SK-N-SH (cell line): ENCODE results near the gene MEI4. TPM values are rescaled to one million over a fixed set of nuclear protein-coding genes. Genes with fewer than 3 reads are reported as not detected.

ENCODE experiments used
- CTCF ChIA-PET: fragments of 300-600, 350-600 bp; formaldehyde crosslinking; extraction: SDS; loops from one replicate; lab custom pipeline; 2021; lab: Yijun Ruan, JAX
- POLR2A ChIA-PET: fragments of 350-600 bp; sonication (Branson Sonifier 250); formaldehyde crosslinking; extraction: SDS; loops from one replicate; lab custom pipeline; 2020; ENCODE audit warnings: antibody characterized with exemption, inconsistent platforms; lab: Yijun Ruan, JAX
- DNase-seq: peaks from one replicate; pipeline ENCODE4 v3.0.0; 2012
- H2AFZ ChIP-seq: fragments of 200-600 bp; sonication (generic); 2 replicates; pipeline ENCODE4 v1.8.1; 2016; ENCODE audit warnings: antibody characterized with exemption, mild to moderate bottlenecking, low read depth
- H3F3A ChIP-seq: fragments of 200-600 bp; sonication (generic); replicated peaks from 2 replicates; pipeline ENCODE3; 2016; ENCODE audit warnings: antibody characterized with exemption, mild to moderate bottlenecking; ENCODE audit not compliant: insufficient read depth
- H3K27ac ChIP-seq, 2 experiments: fragments of 200-500 bp in 1 of 2; fragments of 200-600 bp in 1 of 2; sonication (Bioruptor generic) in 1 of 2; sonication (generic), shearing (Covaris generic) in 1 of 2; 2 replicates each; pipeline versions ENCODE4 v1.5.1 to v1.6.1; 2014 to 2016; ENCODE audit warnings: low read depth in 2 of 2, inconsistent platforms in 1 of 2, low read length in 1 of 2, mild to moderate bottlenecking in 1 of 2, mixed read lengths in 1 of 2
- H3K27me3 ChIP-seq: fragments of 200-600 bp; sonication (generic), shearing (Covaris generic); 2 replicates; pipeline ENCODE4 v1.6.1; 2016; ENCODE audit warnings: mixed run types; ENCODE audit not compliant: insufficient read depth
- H3K36me3 ChIP-seq, 2 experiments: fragments of 200-500 bp in 1 of 2; fragments of 200-600 bp in 1 of 2; sonication (Bioruptor generic) in 1 of 2; sonication (generic) in 1 of 2; replicated peaks in 1 of 2; 2 replicates each; pipeline versions ENCODE3 to v1.5.1; 2014 to 2016; ENCODE audit warnings: low read length in 1 of 2, mild to moderate bottlenecking in 1 of 2; ENCODE audit not compliant: insufficient read depth in 2 of 2, control insufficient read depth in 1 of 2
- H3K4me1 ChIP-seq, 2 experiments: fragments of 200-500 bp in 1 of 2; fragments of 200-600 bp in 1 of 2; sonication (Bioruptor generic) in 1 of 2; sonication (generic), shearing (Covaris generic) in 1 of 2; 2 replicates each; pipeline versions ENCODE4 v1.5.1 to v1.6.1; 2014 to 2016; ENCODE audit warnings: low read depth in 1 of 2, low read length in 1 of 2, mixed run types in 1 of 2; ENCODE audit not compliant: insufficient read depth in 2 of 2, control insufficient read depth in 1 of 2
- H3K4me2 ChIP-seq: fragments of 200-600 bp; sonication (generic), shearing (Covaris generic); 2 replicates; pipeline ENCODE4 v1.6.1; 2017; ENCODE audit warnings: mixed run types
- H3K4me3 ChIP-seq, 2 experiments: fragments of 200-500 bp in 1 of 2; fragments of 200-600 bp in 1 of 2; sonication (Bioruptor generic) in 1 of 2; sonication (generic), shearing (Covaris generic) in 1 of 2; 2 replicates each; pipeline versions ENCODE4 v1.5.1 to v1.8.1; 2014 to 2016; ENCODE audit warnings: low read depth in 2 of 2, inconsistent platforms in 1 of 2, low read length in 1 of 2, mild to moderate bottlenecking in 1 of 2, mixed read lengths in 1 of 2, moderate library complexity in 1 of 2
- H3K79me2 ChIP-seq: fragments of 200-600 bp; sonication (generic); 2 replicates; pipeline ENCODE4 v1.8.1; 2017; ENCODE audit warnings: mild to moderate bottlenecking; ENCODE audit not compliant: insufficient read depth
- H3K9ac ChIP-seq: fragments of 200-600 bp; sonication (generic); 2 replicates; pipeline ENCODE4 v1.6.1; 2017; ENCODE audit warnings: mixed run types
- H3K9me2 ChIP-seq: fragments of 200-600 bp; sonication (generic); 2 replicates; pipeline ENCODE4 v1.6.1; 2017; ENCODE audit warnings: mixed run types
- H3K9me3 ChIP-seq: fragments of 200-600 bp; sonication (generic); 2 replicates; pipeline ENCODE4 v1.6.1; 2017; ENCODE audit warnings: mixed run types, mild to moderate bottlenecking, moderate library complexity
- H4K20me1 ChIP-seq: fragments of 200-600 bp; sonication (generic); 2 replicates; pipeline ENCODE4 v1.6.1; 2017; ENCODE audit warnings: mild to moderate bottlenecking, mixed run types; ENCODE audit not compliant: insufficient read depth
- CTCF ChIP-seq: fragments of 200-600 bp; sonication (generic); IDR thresholded peaks from 2 replicates; pipeline ENCODE4 v1.6.1; 2017; ENCODE audit warnings: antibody characterized with exemption, mild to moderate bottlenecking, moderate library complexity
- EZH2phosphoT487 ChIP-seq: fragments of 200-600 bp; sonication (generic); IDR thresholded peaks from 2 replicates; pipeline ENCODE4 v1.6.1; 2017; ENCODE audit warnings: low read depth, mixed run types, mild to moderate bottlenecking, antibody characterized with exemption, moderate library complexity, borderline replicate concordance
- GABPA ChIP-seq: IDR thresholded peaks from 2 replicates; pipeline ENCODE4 v1.4.0; 2012; ENCODE audit warnings: low read depth, mild to moderate bottlenecking
- IRF3 ChIP-seq: fragments of 150-350 bp; IDR thresholded peaks from 2 replicates; pipeline ENCODE4 v1.6.1; 2016; ENCODE audit warnings: mild to moderate bottlenecking, low read depth, low read length
- JUND ChIP-seq: IDR thresholded peaks from 2 replicates; pipeline ENCODE4 v1.4.0; 2012
- MXI1 ChIP-seq: IDR thresholded peaks from 2 replicates; pipeline ENCODE4 v1.6.1; 2012; ENCODE audit warnings: mild to moderate bottlenecking, low read depth, low read length, improper control_type of control experiment
- NFIC ChIP-seq: IDR thresholded peaks from 2 replicates; pipeline ENCODE4 v1.4.0; 2012; ENCODE audit warnings: borderline replicate concordance
- PBX3 ChIP-seq: IDR thresholded peaks from 2 replicates; pipeline ENCODE4; 2012
- POLR2AphosphoS5 ChIP-seq: IDR thresholded peaks from 2 replicates; pipeline ENCODE4 v1.6.1; 2012; ENCODE audit warnings: low read depth, low read length
- RAD21 ChIP-seq: IDR thresholded peaks from 2 replicates; pipeline ENCODE4 v1.6.1; 2012; ENCODE audit warnings: mild to moderate bottlenecking, low read length
- RCOR1 ChIP-seq: fragments of 150-350 bp; IDR thresholded peaks from 2 replicates; pipeline ENCODE4 v1.6.1; 2017; ENCODE audit warnings: antibody characterized with exemption, low read length
- REST ChIP-seq: IDR thresholded peaks from 2 replicates; pipeline ENCODE4 v1.6.1; 2012; ENCODE audit warnings: mild to moderate bottlenecking, low read depth, low read length, moderate library complexity
- RFX5 ChIP-seq: IDR thresholded peaks from 2 replicates; pipeline ENCODE4 v1.6.1; 2012; ENCODE audit warnings: mild to moderate bottlenecking, improper control_type of control experiment, low read length
- RXRA ChIP-seq: IDR thresholded peaks from 2 replicates; pipeline ENCODE4 v1.4.0; 2012; ENCODE audit warnings: low read depth, mild to moderate bottlenecking, borderline replicate concordance
- SMC3 ChIP-seq: IDR thresholded peaks from 2 replicates; pipeline ENCODE4 v1.6.1; 2012; ENCODE audit warnings: low read depth, low read length, improper control_type of control experiment
- TAF1 ChIP-seq: IDR thresholded peaks from 2 replicates; pipeline ENCODE4 v1.6.1; 2012; ENCODE audit warnings: low read depth, mild to moderate bottlenecking, low read length, moderate library complexity, borderline replicate concordance
- TCF12 ChIP-seq: IDR thresholded peaks from 2 replicates; pipeline ENCODE4 v1.4.0; 2012
- TEAD4 ChIP-seq: IDR thresholded peaks from 2 replicates; pipeline ENCODE4 v1.4.0; 2012; ENCODE audit warnings: mild to moderate bottlenecking, borderline replicate concordance; ENCODE audit not compliant: insufficient read depth
- USF1 ChIP-seq: IDR thresholded peaks from 2 replicates; pipeline ENCODE4 v1.4.0; 2012; ENCODE audit warnings: low read depth, borderline replicate concordance
- YY1 ChIP-seq: IDR thresholded peaks from 2 replicates; pipeline ENCODE4 v1.4.0; 2012; ENCODE audit warnings: low read depth, mild to moderate bottlenecking
- WGBS: methylation state at CpG from one replicate; pipeline ENCODE4 v1.1.6; 2017; ENCODE audit warnings: low lambda C conversion rate; 5-methylcytosine and 5-hydroxymethylcytosine counted together
- polyA plus RNA-seq, 3 experiments: library from polyadenylated mRNA; depleted of rRNA; stranded (reverse); fragments of >200 nt; gene quantifications; 2 replicates each; pipeline ENCODE4 v1.2.3, GENCODE V29; 2012

Gene MEI4
- polyA plus RNA-seq, 1 of the 3 experiments (the other 2 are of a cell fraction) = not detected

- H3K9me3 ChIP-seq = no peaks in the 10 kb centered on the region
- no peak overlapping the region for H3K27ac ChIP-seq
- H3K4me1 ChIP-seq = no peaks in the 10 kb centered on the region
- ChIA-PET CTCF (no interaction called here), POLR2A (no interaction called here)
- no peak overlapping the region for H3K9ac ChIP-seq
- TF ChIP-seq EZH2phosphoT487 (no peak), NFIC (no peak), PBX3 (no peak), RCOR1 (no peak), YY1 (no peak), POLR2AphosphoS5 (no peak), TCF12 (no peak), IRF3 (no peak), TAF1 (no peak), RAD21 (no peak), JUND (no peak), TEAD4 (no peak), CTCF (no peak), RXRA (no peak), MXI1 (no peak), SMC3 (no peak)
- 7% methylated on average over 3 of the region's 3 CpGs for WGBS
- H4K20me1 ChIP-seq = no peaks in the 10 kb centered on the region
- H3K36me3 ChIP-seq = no peaks in the 10 kb centered on the region
- H3K4me3 ChIP-seq = no peak overlapping the region
- no peaks in the 10 kb centered on the region for H3F3A ChIP-seq
- no peaks in the 10 kb centered on the region for H3K79me2 ChIP-seq
- no peaks in the 10 kb centered on the region for H3K27me3 ChIP-seq
- H3K9me2 ChIP-seq = no peaks in the 10 kb centered on the region
- H3K4me2 ChIP-seq = no peak overlapping the region
- H2AFZ ChIP-seq = no peak overlapping the region
- DNase-seq = no peak
Measured at GRCh38 chr6:77844822-77845221, 192.0 kb downstream of the MEI4 start.

- Histone ChIP-seq H3F3A (no peaks in the 10 kb centered on the region), H3K27me3 (no peaks in the 10 kb centered on the region), H4K20me1 (no peaks in the 10 kb centered on the region), H3K4me2 (no peak overlapping the region), H2AFZ (no peak overlapping the region), H3K79me2 (no peaks in the 10 kb centered on the region), H3K27ac (no peak overlapping the region), H3K4me3 (no peak overlapping the region), H3K36me3 (no peaks in the 10 kb centered on the region), H3K9me2 (no peaks in the 10 kb centered on the region), H3K4me1 (no peaks in the 10 kb centered on the region; a peak in 1 of 4 replicates), H3K9me3 (no peaks in the 10 kb centered on the region), H3K9ac (no peak overlapping the region)
- no peak for DNase-seq
- ChIA-PET CTCF (no interaction called here), POLR2A (no interaction called here)
- no peak for TF ChIP-seq MXI1
- TF ChIP-seq GABPA = no peak
- no peak for TF ChIP-seq USF1
- TF ChIP-seq RCOR1 = no peak
- TF ChIP-seq TAF1 = no peak
- no peak for TF ChIP-seq NFIC
- no peak for TF ChIP-seq REST
- TF ChIP-seq RFX5 = no peak
- TF ChIP-seq IRF3 = no peak
Measured at GRCh38 chr6:77853401-77853800, 200.6 kb downstream of the MEI4 start.
